HepG2 (cell line): ENCODE measurements around the gene AMER3. TPM values are rescaled to one million over a fixed set of nuclear protein-coding genes. Genes with fewer than 3 reads are reported as not detected.

ENCODE experiments used
- FIP1L1 ChIP-seq: fragments of 200-400 bp; formaldehyde crosslinking; IDR thresholded peaks from 2 replicates; pipeline ENCODE4 v1.6.1; 2018; ENCODE audit warnings: low read depth, mild to moderate bottlenecking, low read length, moderate library complexity, borderline replicate concordance; ENCODE audit not compliant: insufficient read depth
- FOXO1 ChIP-seq: sonication (generic); formaldehyde crosslinking; IDR thresholded peaks from 2 replicates; pipeline ENCODE4 v1.4.0; 2020; ENCODE audit warnings: missing genetic modification reagents
- HNRNPLL ChIP-seq: fragments of 200-400 bp; formaldehyde crosslinking; IDR thresholded peaks from 2 replicates; pipeline ENCODE4 v1.6.1; 2017; ENCODE audit warnings: mild to moderate bottlenecking, low read depth, low read length; ENCODE audit not compliant: poor library complexity, severe bottlenecking
- HNRNPUL1 ChIP-seq: fragments of 200-400 bp; formaldehyde crosslinking; IDR thresholded peaks from 2 replicates; pipeline ENCODE4 v1.6.1; 2017; ENCODE audit warnings: low read depth, mild to moderate bottlenecking, low read length, moderate library complexity
- MIER3 ChIP-seq: IDR thresholded peaks from 2 replicates; pipeline ENCODE4 v1.6.1; 2016; ENCODE audit warnings: missing compliant biosample characterization, borderline replicate concordance
- MLLT10 ChIP-seq: sonication (generic); formaldehyde crosslinking; IDR thresholded peaks from 2 replicates; pipeline ENCODE4 v1.4.0; 2020; ENCODE audit warnings: missing genetic modification reagents
- NCOA1 ChIP-seq: sonication (generic); formaldehyde crosslinking; IDR thresholded peaks from 2 replicates; pipeline ENCODE4 v1.9.0; 2021; ENCODE audit warnings: missing genetic modification reagents
- NCOR1 ChIP-seq: fragments of 200-600 bp; sonication (generic); IDR thresholded peaks from 2 replicates; pipeline ENCODE4 v1.7.0; 2017; ENCODE audit warnings: antibody characterized with exemption, low read length, borderline replicate concordance
- NFIC ChIP-seq: IDR thresholded peaks from 2 replicates; pipeline ENCODE4 v1.6.1; 2012; ENCODE audit warnings: mild to moderate bottlenecking, low read length, inconsistent platforms
- POLR2AphosphoS2 ChIP-seq: IDR thresholded peaks from 2 replicates; pipeline ENCODE4 v1.6.1; 2011; ENCODE audit warnings: low read depth, low read length, improper control_type of control experiment
- RAD21 ChIP-seq: fragments of 450-650 bp; formaldehyde crosslinking; IDR thresholded peaks from 2 replicates; pipeline ENCODE4 v1.5.0; 2020; ENCODE audit warnings: mild to moderate bottlenecking
- ZBTB26 ChIP-seq: IDR thresholded peaks from 2 replicates; pipeline ENCODE4 v1.6.1; 2016; ENCODE audit warnings: missing compliant biosample characterization, missing genetic modification reagents, borderline replicate concordance
- ZNF235 ChIP-seq: sonication (generic); formaldehyde crosslinking; IDR thresholded peaks from 2 replicates; pipeline ENCODE4 v1.8.1; 2023; ENCODE audit warnings: mild to moderate bottlenecking, missing genetic modification reagents, borderline replicate concordance
- ZNF292 ChIP-seq: sonication (generic); formaldehyde crosslinking; IDR thresholded peaks from 2 replicates; pipeline ENCODE4 v1.8.1; 2022; ENCODE audit warnings: mild to moderate bottlenecking, low read depth, missing genetic modification reagents, borderline replicate concordance
- ZNF33A ChIP-seq: sonication (generic); formaldehyde crosslinking; IDR thresholded peaks from 2 replicates; pipeline ENCODE4 v1.5.1; 2020; ENCODE audit warnings: missing genetic modification reagents, mild to moderate bottlenecking, moderate library complexity, borderline replicate concordance
- ZNF33B ChIP-seq: sonication (generic); formaldehyde crosslinking; IDR thresholded peaks from 2 replicates; pipeline ENCODE4 v1.5.1; 2020; ENCODE audit warnings: mild to moderate bottlenecking, missing genetic modification reagents
- ZNF530 ChIP-seq: sonication (generic); formaldehyde crosslinking; IDR thresholded peaks from 2 replicates; pipeline ENCODE4 v1.5.0; 2020; ENCODE audit warnings: low read depth, mild to moderate bottlenecking, missing genetic modification reagents
- ZNF749 ChIP-seq: sonication (generic); formaldehyde crosslinking; IDR thresholded peaks from 2 replicates; pipeline ENCODE4 v1.8.0; 2022; ENCODE audit warnings: mild to moderate bottlenecking, missing genetic modification reagents, moderate library complexity, borderline replicate concordance
- ZNF792 ChIP-seq: IDR thresholded peaks from 2 replicates; pipeline ENCODE4 v1.6.1; 2016
- ZNF800 ChIP-seq: sonication (generic); formaldehyde crosslinking; IDR thresholded peaks from 2 replicates; pipeline ENCODE4 v1.4.0; 2020; ENCODE audit warnings: missing genetic modification reagents
- ZSCAN12 ChIP-seq: sonication (generic); formaldehyde crosslinking; IDR thresholded peaks from 2 replicates; pipeline ENCODE4 v1.9.0; 2021; ENCODE audit warnings: mild to moderate bottlenecking, missing genetic modification reagents
- polyA plus RNA-seq, 8 experiments: library from polyadenylated mRNA; depleted of rRNA in 3 of 8; stranded (reverse) in 7 of 8; unstranded in 1 of 8; fragments of >200 nt; fragmentation: Illumina TruSeq in 4 of 8; extraction: Trizol in 4 of 8; gene quantifications; 2 replicates each; pipeline versions ENCODE4 v1.2.1 to v1.2.3, GENCODE V29; 2011 to 2016; ENCODE audit warnings: low read depth in 4 of 8, missing spikeins in 1 of 8, mixed read lengths in 1 of 8; ENCODE audit not compliant: insufficient read depth in 1 of 8
- total RNA-seq, 5 experiments: library from RNA; depleted of rRNA; stranded (reverse); fragments of >200 nt; fragmentation: Illumina TruSeq; extraction: Trizol; gene quantifications; 2 replicates each; pipeline ENCODE4 v1.2.3, GENCODE V29; 2016; ENCODE audit warnings: low read depth in 1 of 5
- TF ChIP-seq, protein P1 (sequence below): sonication (generic); formaldehyde crosslinking; IDR thresholded peaks from 2 replicates; pipeline ENCODE4 v1.8.1; 2023; ENCODE audit warnings: missing genetic modification reagents, mild to moderate bottlenecking, borderline replicate concordance
- TF ChIP-seq, protein P2 (sequence below): sonication (generic); formaldehyde crosslinking; IDR thresholded peaks from 2 replicates; pipeline ENCODE4 v1.4.0; 2020; ENCODE audit warnings: low read depth, mild to moderate bottlenecking, missing genetic modification reagents
- TF ChIP-seq, protein P3 (sequence below): IDR thresholded peaks from 2 replicates; pipeline ENCODE4 v1.6.1; 2012; ENCODE audit warnings: low read depth, low read length, improper control_type of control experiment

AMER3 gene
- total and polyA plus RNA-seq, 2 of the 13 experiments (the other 11 are each of a cell fraction or from before 2014, with no cell fraction given) = not detected

DNA sequence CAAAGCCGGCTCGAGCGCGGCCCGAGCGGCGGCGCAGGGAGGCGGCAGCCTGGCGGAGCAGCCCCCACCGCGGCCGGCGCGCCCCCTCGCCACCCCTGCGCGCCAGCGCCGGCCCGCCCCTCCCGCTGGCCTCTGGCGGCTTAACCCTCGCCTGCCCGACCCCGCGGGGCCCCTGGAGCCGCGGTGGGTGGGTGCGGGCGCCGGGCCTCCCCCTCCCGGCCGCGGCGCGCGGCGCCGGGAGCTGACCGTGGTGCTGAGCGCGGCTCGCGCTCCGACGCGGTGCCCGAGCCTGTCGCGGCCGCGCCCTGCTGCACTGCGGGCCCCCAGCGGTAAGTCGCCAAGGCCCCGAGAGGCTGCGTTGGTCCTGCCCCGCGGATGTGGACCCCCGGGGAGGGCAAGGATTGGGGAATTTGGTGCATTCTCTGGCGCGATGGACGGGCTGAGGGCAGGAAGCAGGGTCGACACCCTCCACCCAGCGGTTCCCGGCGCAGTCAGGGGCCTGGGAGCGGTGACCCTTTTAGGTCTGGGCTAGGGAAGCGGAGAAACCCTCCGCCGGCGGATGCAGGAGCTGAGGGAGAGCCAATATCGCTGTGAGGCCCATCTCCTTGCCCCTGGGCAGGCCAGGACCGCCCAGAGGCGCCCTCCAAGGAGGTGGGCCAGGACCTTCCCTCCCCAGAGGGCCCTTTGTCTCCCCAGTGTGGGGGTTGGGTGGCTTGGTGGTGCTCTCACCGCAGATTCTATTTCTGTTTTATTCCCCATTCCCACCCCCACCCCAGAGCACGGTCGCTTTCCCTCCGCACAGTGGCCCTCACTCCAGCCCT lies 923 bp downstream of the AMER3 start (continued):
- TF ChIP-seq ZBTB26 (CRISPR knock-in tag) = no peak
- no peak for TF ChIP-seq MLLT10 (CRISPR knock-in tag)
- no peak for TF ChIP-seq ZNF33B (CRISPR knock-in tag)
- no peak for TF ChIP-seq POLR2AphosphoS2
- no peak for TF ChIP-seq HNRNPUL1
- peak; percentile 46 for TF ChIP-seq RAD21 (CRISPR knock-in tag)
- TF ChIP-seq ZNF292 (CRISPR knock-in tag) = no peak
- TF ChIP-seq, protein P1, sequence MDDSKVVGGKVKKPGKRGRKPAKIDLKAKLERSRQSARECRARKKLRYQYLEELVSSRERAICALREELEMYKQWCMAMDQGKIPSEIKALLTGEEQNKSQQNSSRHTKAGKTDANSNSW (CRISPR knock-in tag) = no peak
- TF ChIP-seq ZNF749 = 0 out of 2 replicates have a peak, but pooled peaks have one; percentile 48
- TF ChIP-seq ZNF33A (CRISPR knock-in tag) = no peak
- TF ChIP-seq ZNF530 = no peak
- no peak for TF ChIP-seq ZNF235 (CRISPR knock-in tag)
- TF ChIP-seq NCOR1 = no peak
- no peak for TF ChIP-seq ZNF800 (CRISPR knock-in tag)
- TF ChIP-seq, protein P2, sequence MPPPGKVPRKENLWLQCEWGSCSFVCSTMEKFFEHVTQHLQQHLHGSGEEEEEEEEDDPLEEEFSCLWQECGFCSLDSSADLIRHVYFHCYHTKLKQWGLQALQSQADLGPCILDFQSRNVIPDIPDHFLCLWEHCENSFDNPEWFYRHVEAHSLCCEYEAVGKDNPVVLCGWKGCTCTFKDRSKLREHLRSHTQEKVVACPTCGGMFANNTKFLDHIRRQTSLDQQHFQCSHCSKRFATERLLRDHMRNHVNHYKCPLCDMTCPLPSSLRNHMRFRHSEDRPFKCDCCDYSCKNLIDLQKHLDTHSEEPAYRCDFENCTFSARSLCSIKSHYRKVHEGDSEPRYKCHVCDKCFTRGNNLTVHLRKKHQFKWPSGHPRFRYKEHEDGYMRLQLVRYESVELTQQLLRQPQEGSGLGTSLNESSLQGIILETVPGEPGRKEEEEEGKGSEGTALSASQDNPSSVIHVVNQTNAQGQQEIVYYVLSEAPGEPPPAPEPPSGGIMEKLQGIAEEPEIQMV = peak; percentile 31; the same call in 1 of the 2 replicates
- TF ChIP-seq HNRNPLL = no peak
- TF ChIP-seq ZNF792 (CRISPR knock-in tag) = no peak
- TF ChIP-seq, protein P3, sequence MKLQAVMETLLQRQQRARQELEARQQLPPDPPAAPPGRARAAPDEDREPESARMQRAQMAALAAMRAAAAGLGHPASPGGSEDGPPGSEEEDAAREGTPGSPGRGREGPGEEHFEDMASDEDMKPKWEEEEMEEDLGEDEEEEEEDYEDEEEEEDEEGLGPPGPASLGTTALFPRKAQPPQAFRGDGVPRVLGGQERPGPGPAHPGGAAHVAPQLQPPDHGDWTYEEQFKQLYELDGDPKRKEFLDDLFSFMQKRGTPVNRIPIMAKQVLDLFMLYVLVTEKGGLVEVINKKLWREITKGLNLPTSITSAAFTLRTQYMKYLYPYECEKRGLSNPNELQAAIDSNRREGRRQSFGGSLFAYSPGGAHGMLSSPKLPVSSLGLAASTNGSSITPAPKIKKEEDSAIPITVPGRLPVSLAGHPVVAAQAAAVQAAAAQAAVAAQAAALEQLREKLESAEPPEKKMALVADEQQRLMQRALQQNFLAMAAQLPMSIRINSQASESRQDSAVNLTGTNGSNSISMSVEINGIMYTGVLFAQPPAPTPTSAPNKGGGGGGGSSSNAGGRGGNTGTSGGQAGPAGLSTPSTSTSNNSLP = no peak
- no peak for TF ChIP-seq FIP1L1
- no peak for TF ChIP-seq NFIC
- no peak for TF ChIP-seq ZSCAN12
- TF ChIP-seq FOXO1 = no peak
- no peak for TF ChIP-seq MIER3 (CRISPR knock-in tag)
- no peak for TF ChIP-seq NCOA1
